CD4-positive, alpha-beta T cell (primary cell): ENCODE measurements around the gene WDR45. TPM values are rescaled to one million over a fixed set of nuclear protein-coding genes. Genes with fewer than 3 reads are reported as not detected.

ENCODE experiments used
- ATAC-seq: fragments of 200-7000 bp; cut with Tn5 transposase; one replicate; pipeline ENCODE4 v1.10.0; 2022; ENCODE audit warnings: mild to moderate bottlenecking; ENCODE audit not compliant: poor library complexity
- CTCF ChIA-PET: fragments of 350-600 bp; sonication (Branson Sonifier 250); formaldehyde crosslinking; loops from one replicate; lab custom pipeline; 2021; ENCODE audit warnings: antibody characterized with exemption, inconsistent platforms; lab: Charles Lee
- POLR2A ChIA-PET: fragments of 350-600 bp; sonication (Branson Sonifier 250); formaldehyde crosslinking; loops from one replicate; lab custom pipeline; 2021; ENCODE audit warnings: antibody characterized with exemption, inconsistent platforms; lab: Charles Lee
- DNase-seq, 14 experiments: peaks; one replicate each; pipeline ENCODE4 v3.0.0-alpha.2; 2013 to 2020; ENCODE audit warnings: mixed read lengths in 2 of 14
- H3K27ac ChIP-seq, 2 donors: one replicate each; pipeline versions ENCODE4 v1.5.1 to v1.7.0; 2013; ENCODE audit warnings: low read length in 2 of 2, low read depth in 1 of 2, mild to moderate bottlenecking in 1 of 2
- H3K27me3 ChIP-seq, 2 experiments: 1 replicate in 1 of 2; 2 replicates in 1 of 2; pipeline versions ENCODE4 v1.6.1 to v1.7.0; 2013; ENCODE audit warnings: low read length in 2 of 2, control low read depth in 1 of 2, mild to moderate bottlenecking in 1 of 2, moderate library complexity in 1 of 2; ENCODE audit not compliant: insufficient read depth in 2 of 2, control insufficient read depth in 1 of 2
- H3K36me3 ChIP-seq: one replicate; pipeline ENCODE4 v1.6.1; 2013; ENCODE audit warnings: low read length, control low read depth; ENCODE audit not compliant: insufficient read depth
- H3K4me1 ChIP-seq: one replicate; pipeline ENCODE4 v1.6.1; 2013; ENCODE audit warnings: low read length, control low read depth; ENCODE audit not compliant: insufficient read depth
- H3K4me3 ChIP-seq: one replicate; pipeline ENCODE4 v1.5.1; 2013; ENCODE audit warnings: mild to moderate bottlenecking, low read length, moderate library complexity
- H3K9me3 ChIP-seq, 2 experiments: 1 replicate in 1 of 2; 2 replicates in 1 of 2; pipeline versions ENCODE4 v1.6.1 to v1.7.0; 2013; ENCODE audit warnings: low read length in 2 of 2, mild to moderate bottlenecking in 2 of 2, control low read depth in 1 of 2, moderate library complexity in 1 of 2; ENCODE audit not compliant: control insufficient read depth in 1 of 2, insufficient read depth in 1 of 2
- H3K27ac Mint-ChIP-seq: one replicate; pipeline ENCODE4 v1.8.0; 2020; ENCODE audit warnings: mixed read lengths
- H3K27me3 Mint-ChIP-seq: one replicate; pipeline ENCODE4 v1.8.0; 2021; ENCODE audit warnings: mixed read lengths
- H3K36me3 Mint-ChIP-seq: one replicate; pipeline ENCODE4 v1.8.0; 2021; ENCODE audit warnings: low read depth, mixed read lengths
- H3K4me1 Mint-ChIP-seq: one replicate; pipeline ENCODE4 v1.8.0; 2021; ENCODE audit warnings: low read depth, mixed read lengths
- H3K4me3 Mint-ChIP-seq: one replicate; pipeline ENCODE4 v1.8.0; 2020; ENCODE audit warnings: mild to moderate bottlenecking, mixed read lengths
- H3K9me3 Mint-ChIP-seq: one replicate; pipeline ENCODE4 v1.8.0; 2020; ENCODE audit warnings: mixed read lengths
- intact Hi-C, 2 experiments: fragments of 100-400 bp; cut with DNase I in 1 of 2; cut with micrococcal nuclease in 1 of 2; formaldehyde crosslinking; loops; one replicate each; pipeline versions ENCODE4 v1.15.1 to v1.9.0; 2023 to 2025; cut with DNase I, micrococcal nuclease
- total RNA-seq, 174 experiments: library from RNA in 2 of 174; stranded (reverse) in 2 of 174; gene quantifications; one replicate each; pipeline ENCODE4 v1.2.3 and lab custom pipeline; 2021 to 2026
- TF ChIP-seq, protein P1 (sequence below): fragments of 200-600 bp; IDR thresholded peaks from one replicate; pipeline ENCODE4 v1.8.0; 2022; ENCODE audit warnings: antibody characterized with exemption, mild to moderate bottlenecking

WDR45 gene
- total RNA-seq, 2 experiments from 2014 or later: 74.8 to 78.7 TPM

DNA sequence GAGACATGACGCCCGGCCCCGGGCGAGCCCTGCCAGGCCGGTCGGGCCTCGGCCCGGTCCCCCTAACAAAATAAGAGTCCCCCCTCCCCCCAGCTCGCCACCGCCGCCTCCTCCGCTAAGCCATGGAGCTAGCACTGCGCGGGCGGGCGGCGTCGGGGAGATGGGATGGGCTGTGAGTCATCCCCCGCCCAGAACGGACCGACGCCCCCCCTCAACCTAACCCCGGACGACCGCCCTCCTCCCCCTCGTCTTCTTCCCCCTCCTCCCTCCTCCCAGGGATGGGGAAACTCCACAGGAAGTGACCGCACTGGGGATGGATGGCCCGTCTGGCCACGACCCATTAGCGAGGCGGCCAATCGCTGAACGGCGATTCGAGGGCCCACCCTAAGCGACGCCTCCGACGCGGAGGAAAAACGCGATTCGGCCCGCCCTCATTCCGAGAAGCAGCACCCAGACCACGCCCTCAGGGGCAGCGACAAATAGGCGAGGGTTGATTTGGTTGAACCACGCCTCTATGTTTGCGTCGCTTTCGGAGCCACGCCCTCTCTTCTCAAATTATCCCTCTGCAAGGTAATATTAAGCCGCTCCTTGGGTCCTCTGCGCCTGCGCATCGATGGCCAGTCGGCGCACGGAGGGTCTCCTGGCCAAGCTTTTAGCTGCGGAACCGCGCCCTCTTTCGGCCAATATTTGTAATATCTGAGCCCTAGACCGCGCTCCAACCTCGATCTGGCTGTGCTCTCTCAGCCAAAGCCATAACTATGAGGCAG is 36.3 kb downstream of the WDR45 start, which contains the start of gene TFE3:
Gene TFE3, minus strand, starts transcription at position 138 of the 767 bp plus-strand sequence. Its CDS starts 131 bp downstream, at position 7.
- Histone ChIP-seq H3K27me3 (no peaks in the 10 kb centered on the region), H3K36me3 (peaks cover 9% of the 10 kb centered on the region), H3K9me3 (no peaks in the 10 kb centered on the region), H3K4me1 (peaks cover 42% of the 10 kb centered on the region), H3K27ac (peak within 1 kb of the TSS; percentile 84 to 88), H3K4me3 (peak within 1 kb of the TSS; percentile 66)
- CTCF ChIA-PET: interaction anchor here (0.9 to 1.1 kb wide), 2 partner anchors 36 to 85 kb away, joined by 3 to 4 read pairs; partner anchors contain the start of gene WDR45
- Mint-ChIP-seq H3K4me3 (peak within 1 kb of the TSS; percentile 96), H3K36me3 (peaks cover 16% of the 10 kb centered on the region), H3K27me3 (no peaks in the 10 kb centered on the region), H3K4me1 (peaks cover 39% of the 10 kb centered on the region), H3K9me3 (no peaks in the 10 kb centered on the region), H3K27ac (peak within 1 kb of the TSS; percentile 94)
- DNase-seq: peak; percentile 87 to 99 (median 93)
- intact Hi-C loops: loop anchor here (2.0 to 5.0 kb wide), 9 partner anchors 31 to 236 kb away; partner anchors contain the start of genes GRIPAP1 (in 1 of the 2), OTUD5 (in 1 of the 2), PQBP1 (in 1 of the 2) and PRAF2 (in 1 of the 2)
- peak; percentile 86 for ATAC-seq
- POLR2A ChIA-PET: interaction anchor here (0.6 to 3.1 kb wide), 17 partner anchors 8 to 469 kb away, joined by 3 to 30 read pairs (median 4); partner anchors contain the start of genes GRIPAP1, KCND1, OTUD5 and PRAF2
- TF ChIP-seq, protein P1, sequence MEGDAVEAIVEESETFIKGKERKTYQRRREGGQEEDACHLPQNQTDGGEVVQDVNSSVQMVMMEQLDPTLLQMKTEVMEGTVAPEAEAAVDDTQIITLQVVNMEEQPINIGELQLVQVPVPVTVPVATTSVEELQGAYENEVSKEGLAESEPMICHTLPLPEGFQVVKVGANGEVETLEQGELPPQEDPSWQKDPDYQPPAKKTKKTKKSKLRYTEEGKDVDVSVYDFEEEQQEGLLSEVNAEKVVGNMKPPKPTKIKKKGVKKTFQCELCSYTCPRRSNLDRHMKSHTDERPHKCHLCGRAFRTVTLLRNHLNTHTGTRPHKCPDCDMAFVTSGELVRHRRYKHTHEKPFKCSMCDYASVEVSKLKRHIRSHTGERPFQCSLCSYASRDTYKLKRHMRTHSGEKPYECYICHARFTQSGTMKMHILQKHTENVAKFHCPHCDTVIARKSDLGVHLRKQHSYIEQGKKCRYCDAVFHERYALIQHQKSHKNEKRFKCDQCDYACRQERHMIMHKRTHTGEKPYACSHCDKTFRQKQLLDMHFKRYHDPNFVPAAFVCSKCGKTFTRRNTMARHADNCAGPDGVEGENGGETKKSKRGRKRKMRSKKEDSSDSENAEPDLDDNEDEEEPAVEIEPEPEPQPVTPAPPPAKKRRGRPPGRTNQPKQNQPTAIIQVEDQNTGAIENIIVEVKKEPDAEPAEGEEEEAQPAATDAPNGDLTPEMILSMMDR: peak; percentile 41

DNA sequence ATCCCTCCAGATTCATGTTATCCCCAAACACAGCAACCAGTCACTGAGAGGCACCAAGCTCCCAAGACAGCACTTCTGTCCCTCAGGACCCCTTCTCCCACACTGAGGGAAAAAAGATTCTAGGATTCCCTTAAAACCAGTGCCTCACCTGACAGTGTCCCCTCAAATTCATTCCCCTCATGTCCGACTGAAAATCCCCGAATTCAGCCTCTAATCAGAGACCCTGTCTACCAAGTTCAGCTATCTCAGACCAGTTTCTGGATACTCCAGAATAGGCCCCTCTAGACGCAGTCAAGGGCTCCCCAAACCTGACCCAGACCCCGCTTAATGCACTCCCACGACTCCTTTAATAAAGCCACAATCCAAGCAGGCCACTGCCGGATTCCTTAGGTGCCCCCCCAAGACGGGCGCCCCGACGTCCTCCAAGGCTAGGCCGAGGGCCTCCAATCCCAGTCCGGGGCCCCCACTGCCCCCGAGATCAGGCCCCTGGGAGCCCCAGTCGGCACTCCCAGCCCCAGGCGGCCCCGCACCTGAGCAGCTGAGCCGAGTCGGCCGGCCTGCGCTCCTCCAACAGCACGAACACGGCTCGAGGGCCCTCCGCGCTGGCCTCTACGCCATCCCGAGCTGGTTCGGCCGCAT is 37.0 kb downstream of the WDR45 start:
- peak overlapping the region; percentile 94 for H3K27ac Mint-ChIP-seq
- TF ChIP-seq, protein P1: no peak
- H3K36me3 ChIP-seq: peaks cover 16% of the 10 kb centered on the region
- H3K9me3 ChIP-seq: no peaks in the 10 kb centered on the region
- no peaks in the 10 kb centered on the region for H3K27me3 ChIP-seq
- ATAC-seq: peak; percentile 2
- H3K27me3 Mint-ChIP-seq: no peaks in the 10 kb centered on the region
- H3K9me3 Mint-ChIP-seq: no peaks in the 10 kb centered on the region
- H3K4me1 ChIP-seq: peaks cover 42% of the 10 kb centered on the region
- peak overlapping the region; percentile 66 for H3K4me3 ChIP-seq
- ChIA-PET POLR2A (interaction anchor here (0.6 to 3.1 kb wide), 15 partner anchors 9 to 468 kb away, joined by 3 to 30 read pairs (median 4); partner anchors contain the start of genes GRIPAP1, KCND1, OTUD5 and PRAF2), CTCF (no interaction called here)
- intact Hi-C loops: loop anchor here (2.0 to 5.0 kb wide), 9 partner anchors 32 to 235 kb away; partner anchors contain the start of genes GRIPAP1 (in 1 of the 2), OTUD5 (in 1 of the 2), PQBP1 (in 1 of the 2) and PRAF2 (in 1 of the 2)
- H3K27ac ChIP-seq: peak overlapping the region; percentile 84 to 88
- peak in 1 of 14 experiments; percentile 12 for DNase-seq
- H3K4me1 Mint-ChIP-seq: peaks cover 39% of the 10 kb centered on the region
- peaks cover 20% of the 10 kb centered on the region for H3K36me3 Mint-ChIP-seq
- H3K4me3 Mint-ChIP-seq: peak overlapping the region; percentile 96
